Omental fat pad (tissue), 4 donors: Measurements from ENCODE around the gene BBX. TPM values are rescaled to one million over a fixed set of nuclear protein-coding genes. Genes with fewer than 3 reads are reported as not detected.

Experiments
- ATAC-seq: fragments of 150-250 bp; one replicate; pipeline ENCODE4 v1.9.1; 2016; ENCODE audit warnings: mild to moderate bottlenecking, moderate library complexity; ENCODE audit not compliant: low FRiP score
- DNase-seq: peaks from one replicate; pipeline ENCODE4 v3.0.0-alpha.2; 2019; ENCODE audit warnings: low spot score
- total RNA-seq, 4 donors: library from RNA; depleted of rRNA; stranded (reverse); fragments of >200 nt; gene quantifications; one replicate each; pipeline ENCODE4 v1.1.0, GENCODE V29; 2016
- TF ChIP-seq, protein P1 (sequence below), 3 donors: fragments of 450-650 bp; IDR thresholded peaks; one replicate each; pipeline ENCODE4 v1.5.1; 2016 to 2017; ENCODE audit warnings: antibody characterized with exemption in 3 of 3, mild to moderate bottlenecking in 3 of 3, moderate library complexity in 2 of 3

Gene BBX
- total RNA-seq, 4 donors from 2014 or later, result 32.8 to 70.5 (median 40.7) TPM

DNA sequence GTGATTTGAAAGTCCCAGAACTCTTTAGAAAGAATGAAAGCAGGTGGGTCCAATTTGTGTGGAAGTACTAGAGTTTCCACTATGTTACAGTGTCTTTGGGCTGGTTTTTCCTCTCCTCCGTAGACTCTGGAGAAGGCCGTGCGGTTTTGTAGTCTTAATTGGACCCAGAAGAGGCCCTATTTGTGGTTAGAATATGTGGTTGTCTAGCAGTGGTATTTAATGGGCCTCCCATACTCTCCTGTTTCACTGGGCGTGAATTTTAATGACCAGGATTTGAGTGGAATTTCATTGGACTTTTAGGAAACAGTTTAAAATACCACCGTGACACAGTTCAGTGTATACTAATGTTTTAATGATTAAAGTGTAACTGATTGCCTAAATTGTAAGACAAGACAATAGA is 182.3 kb downstream of the BBX start:
- ATAC-seq (no peak), DNase-seq (no peak)
- TF ChIP-seq, protein P1, sequence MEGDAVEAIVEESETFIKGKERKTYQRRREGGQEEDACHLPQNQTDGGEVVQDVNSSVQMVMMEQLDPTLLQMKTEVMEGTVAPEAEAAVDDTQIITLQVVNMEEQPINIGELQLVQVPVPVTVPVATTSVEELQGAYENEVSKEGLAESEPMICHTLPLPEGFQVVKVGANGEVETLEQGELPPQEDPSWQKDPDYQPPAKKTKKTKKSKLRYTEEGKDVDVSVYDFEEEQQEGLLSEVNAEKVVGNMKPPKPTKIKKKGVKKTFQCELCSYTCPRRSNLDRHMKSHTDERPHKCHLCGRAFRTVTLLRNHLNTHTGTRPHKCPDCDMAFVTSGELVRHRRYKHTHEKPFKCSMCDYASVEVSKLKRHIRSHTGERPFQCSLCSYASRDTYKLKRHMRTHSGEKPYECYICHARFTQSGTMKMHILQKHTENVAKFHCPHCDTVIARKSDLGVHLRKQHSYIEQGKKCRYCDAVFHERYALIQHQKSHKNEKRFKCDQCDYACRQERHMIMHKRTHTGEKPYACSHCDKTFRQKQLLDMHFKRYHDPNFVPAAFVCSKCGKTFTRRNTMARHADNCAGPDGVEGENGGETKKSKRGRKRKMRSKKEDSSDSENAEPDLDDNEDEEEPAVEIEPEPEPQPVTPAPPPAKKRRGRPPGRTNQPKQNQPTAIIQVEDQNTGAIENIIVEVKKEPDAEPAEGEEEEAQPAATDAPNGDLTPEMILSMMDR (IDR thresholded peaks at IDR 0.05), result no peak

DNA sequence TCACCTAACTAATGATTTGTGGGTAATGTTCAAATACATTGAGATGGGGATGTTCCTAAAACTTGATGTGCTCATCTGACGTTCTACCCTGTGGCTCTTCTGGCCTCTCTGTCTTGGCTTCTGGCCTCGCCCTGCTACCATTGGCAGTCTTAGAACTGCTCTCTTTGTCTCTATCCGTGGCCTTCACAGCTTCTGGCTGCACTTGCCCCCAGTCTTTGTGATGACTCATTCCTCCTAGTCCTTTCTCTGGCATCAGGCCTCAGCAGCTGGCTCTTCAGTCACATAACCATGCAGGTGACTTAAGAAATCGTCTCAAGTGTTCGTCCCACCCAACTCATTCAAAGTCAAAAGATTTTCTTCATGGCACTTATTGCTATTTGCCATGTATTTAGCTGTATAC is 188.1 kb downstream of the BBX start:
- ATAC-seq (no peak), DNase-seq (no peak)
- TF ChIP-seq, protein P1 (IDR thresholded peaks at IDR 0.05), result no peak

DNA sequence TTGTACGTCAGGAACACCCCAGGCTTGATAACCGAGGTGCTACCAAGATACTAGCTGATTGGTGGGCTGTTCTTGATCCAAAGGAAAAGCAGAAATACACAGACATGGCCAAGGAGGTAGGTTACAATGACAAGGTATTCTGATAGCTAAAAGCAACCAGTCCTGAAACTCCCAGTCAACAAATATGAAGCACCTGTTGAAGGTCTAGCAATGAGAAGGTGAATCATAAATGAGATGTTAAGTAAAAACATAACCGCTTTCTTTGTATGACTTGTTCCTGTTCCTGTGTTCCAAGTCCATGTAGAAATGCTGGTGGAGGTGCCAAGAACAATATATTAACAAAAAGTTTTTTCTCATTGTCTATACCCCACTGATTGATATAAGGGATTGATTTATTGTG is 194.0 kb downstream of the BBX start:
- TF ChIP-seq, protein P1 (IDR thresholded peaks at IDR 0.05), result no peak
- ATAC-seq, result no peak
- DNase-seq, result no peak

DNA sequence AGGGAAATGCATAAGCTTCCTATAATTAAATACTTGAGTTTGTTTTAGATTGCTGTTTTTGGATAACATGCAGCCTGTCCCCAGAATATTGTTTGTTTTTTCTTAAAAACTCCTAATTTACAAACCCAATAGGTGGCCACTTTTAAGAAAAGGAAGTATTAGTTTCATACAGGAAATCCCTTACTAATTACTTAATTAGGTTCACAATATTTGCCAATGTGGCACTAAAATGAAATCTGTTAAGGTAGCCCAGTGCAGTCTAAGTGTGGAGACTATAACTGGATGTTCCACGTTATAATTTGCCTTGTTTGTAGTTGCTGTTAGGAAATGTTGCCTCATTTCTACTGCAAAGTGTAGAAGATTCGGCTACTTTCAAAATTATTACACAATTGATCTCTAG is 195.8 kb downstream of the BBX start:
- ATAC-seq (no peak), DNase-seq (no peak)
- TF ChIP-seq, protein P1 (IDR thresholded peaks at IDR 0.05), result no peak

DNA sequence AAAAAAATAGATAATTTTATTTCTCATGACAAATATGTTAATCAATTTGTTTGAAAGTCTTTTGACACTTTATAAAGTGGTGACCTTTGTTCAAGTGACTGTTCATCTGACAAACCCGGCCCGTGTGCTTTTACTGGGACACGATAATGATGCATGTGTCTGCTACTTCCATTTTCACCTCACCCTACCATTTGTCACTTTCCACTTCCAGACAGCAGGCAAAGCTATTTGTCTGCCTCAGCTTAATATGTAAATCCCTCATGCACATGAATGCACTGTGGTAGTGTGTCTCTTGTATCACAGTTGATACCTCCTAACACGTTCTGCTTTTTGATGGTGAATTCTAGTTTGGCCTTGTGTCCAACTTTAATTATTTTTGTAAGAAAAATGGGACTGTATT is 204.3 kb downstream of the BBX start:
- TF ChIP-seq, protein P1 (IDR thresholded peaks at IDR 0.05), result no peak
- ATAC-seq (no peak), DNase-seq (no peak)

DNA sequence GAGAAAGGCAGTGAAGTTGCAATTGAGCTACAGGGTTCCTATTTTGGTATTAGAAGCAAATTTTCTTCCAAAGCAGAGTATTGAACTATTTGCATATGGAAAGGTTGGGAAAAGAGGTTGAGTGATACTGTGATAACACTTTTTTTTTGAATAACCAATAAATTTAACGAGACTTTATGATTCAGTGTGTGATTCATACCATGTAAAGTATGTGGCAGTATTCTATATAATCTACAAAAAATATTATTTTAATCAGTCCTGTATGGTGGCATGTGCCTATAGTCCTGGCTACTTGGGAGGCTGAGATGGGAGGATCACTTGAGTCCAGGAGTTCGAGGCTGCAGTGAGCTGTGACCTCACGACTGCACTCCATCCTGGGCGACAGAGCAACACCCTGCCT is 206.9 kb downstream of the BBX start:
- ATAC-seq, result no peak
- TF ChIP-seq, protein P1 (IDR thresholded peaks at IDR 0.05), result no peak
- DNase-seq, result no peak

DNA sequence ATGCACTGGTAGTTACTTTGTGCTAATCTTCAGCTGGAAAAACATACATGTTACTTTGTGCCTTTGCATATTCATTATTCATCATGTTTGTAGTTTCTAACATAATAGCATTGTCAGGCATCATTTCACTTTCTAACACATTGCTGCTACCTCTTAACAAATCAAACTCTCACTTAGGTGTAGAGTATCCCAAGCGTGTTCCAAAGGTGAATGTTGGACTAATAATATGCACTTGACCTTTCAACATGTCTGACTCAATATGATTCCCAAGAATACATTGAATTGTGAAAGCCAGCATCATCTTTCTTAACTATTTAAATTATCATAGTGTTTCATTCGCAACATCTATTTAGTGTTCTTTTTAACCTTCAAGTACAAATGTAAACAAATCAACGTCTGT is 211.6 kb downstream of the BBX start:
- DNase-seq, result no peak
- TF ChIP-seq, protein P1 (IDR thresholded peaks at IDR 0.05), result no peak
- ATAC-seq, result no peak
